Stimulated activated memory B cell treated with anti-CD40 and anti-IgM and Interleukin-4, amounts not matched to agents 10 μg/mL and 1 μg/mL and 100 μg/mL, for 72 hours (primary cell): ENCODE measurements around the gene UNC119B.

ENCODE experiments used
- ATAC-seq: fragments of 150-1000 bp; cut with Tn5 transposase; 2 replicates; pipeline ENCODE4 v1.10.0; 2021
- H3K27ac Mint-ChIP-seq: one replicate; pipeline ENCODE4 v1.8.0; 2022; ENCODE audit warnings: mild to moderate bottlenecking, mixed read lengths
- H3K27me3 Mint-ChIP-seq: one replicate; pipeline ENCODE4 v1.8.0; 2022; ENCODE audit warnings: mixed read lengths
- H3K36me3 Mint-ChIP-seq: one replicate; pipeline ENCODE4 v1.8.0; 2022; ENCODE audit warnings: mixed read lengths
- H3K4me1 Mint-ChIP-seq: one replicate; pipeline ENCODE4 v1.8.0; 2022; ENCODE audit warnings: mixed read lengths
- H3K4me3 Mint-ChIP-seq: one replicate; pipeline ENCODE4 v1.8.0; 2022; ENCODE audit warnings: mild to moderate bottlenecking, moderate library complexity, mixed read lengths
- H3K9me3 Mint-ChIP-seq: one replicate; pipeline ENCODE4 v1.8.0; 2022; ENCODE audit warnings: mixed read lengths

Gene UNC119B

DNA sequence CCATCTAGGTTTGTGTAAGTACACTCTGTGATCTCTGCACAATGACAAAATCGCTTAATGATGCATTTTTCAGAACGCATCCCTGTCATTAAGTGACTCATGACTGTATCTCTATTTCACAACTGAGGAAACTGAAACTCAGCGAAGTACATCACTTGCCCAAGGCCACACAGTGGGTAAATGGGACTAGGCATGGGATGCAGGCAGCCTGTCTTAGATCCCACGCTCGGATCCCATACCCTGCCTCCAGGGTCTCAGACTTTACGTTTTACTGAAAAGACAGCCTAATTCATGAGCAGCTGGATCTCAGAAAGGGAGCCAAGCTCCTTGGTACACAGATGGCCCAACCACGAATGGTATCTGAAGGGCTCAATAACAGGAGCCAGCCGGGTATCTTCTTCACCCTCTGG lies 25.7 kb upstream of the UNC119B start:
- Mint-ChIP-seq H3K4me1 (peaks cover 53% of the 10 kb centered on the region), H3K27me3 (no peaks in the 10 kb centered on the region), H3K4me3 (peak overlapping the region; percentile 52), H3K36me3 (no peaks in the 10 kb centered on the region), H3K27ac (peak overlapping the region; percentile 81), H3K9me3 (no peaks in the 10 kb centered on the region)
- no peak for ATAC-seq

GRCh38 chr12:120685522-120685921 lies 24.7 kb upstream of the UNC119B start:
- Mint-ChIP-seq H3K9me3 (no peaks in the 10 kb centered on the region), H3K36me3 (no peaks in the 10 kb centered on the region), H3K27me3 (no peaks in the 10 kb centered on the region), H3K27ac (peak overlapping the region; percentile 81), H3K4me3 (peak overlapping the region; percentile 80), H3K4me1 (peaks cover 46% of the 10 kb centered on the region)
- ATAC-seq: no peak

GRCh38 chr12:120686151-120686689 lies 24.0 kb upstream of the UNC119B start:
- peak overlapping the region; percentile 80 for H3K4me3 Mint-ChIP-seq
- H3K4me1 Mint-ChIP-seq: peaks cover 42% of the 10 kb centered on the region
- no peaks in the 10 kb centered on the region for H3K36me3 Mint-ChIP-seq
- H3K27me3 Mint-ChIP-seq: no peaks in the 10 kb centered on the region
- H3K9me3 Mint-ChIP-seq: no peaks in the 10 kb centered on the region
- H3K27ac Mint-ChIP-seq: peak overlapping the region; percentile 81
- ATAC-seq: peak; percentile 89

DNA sequence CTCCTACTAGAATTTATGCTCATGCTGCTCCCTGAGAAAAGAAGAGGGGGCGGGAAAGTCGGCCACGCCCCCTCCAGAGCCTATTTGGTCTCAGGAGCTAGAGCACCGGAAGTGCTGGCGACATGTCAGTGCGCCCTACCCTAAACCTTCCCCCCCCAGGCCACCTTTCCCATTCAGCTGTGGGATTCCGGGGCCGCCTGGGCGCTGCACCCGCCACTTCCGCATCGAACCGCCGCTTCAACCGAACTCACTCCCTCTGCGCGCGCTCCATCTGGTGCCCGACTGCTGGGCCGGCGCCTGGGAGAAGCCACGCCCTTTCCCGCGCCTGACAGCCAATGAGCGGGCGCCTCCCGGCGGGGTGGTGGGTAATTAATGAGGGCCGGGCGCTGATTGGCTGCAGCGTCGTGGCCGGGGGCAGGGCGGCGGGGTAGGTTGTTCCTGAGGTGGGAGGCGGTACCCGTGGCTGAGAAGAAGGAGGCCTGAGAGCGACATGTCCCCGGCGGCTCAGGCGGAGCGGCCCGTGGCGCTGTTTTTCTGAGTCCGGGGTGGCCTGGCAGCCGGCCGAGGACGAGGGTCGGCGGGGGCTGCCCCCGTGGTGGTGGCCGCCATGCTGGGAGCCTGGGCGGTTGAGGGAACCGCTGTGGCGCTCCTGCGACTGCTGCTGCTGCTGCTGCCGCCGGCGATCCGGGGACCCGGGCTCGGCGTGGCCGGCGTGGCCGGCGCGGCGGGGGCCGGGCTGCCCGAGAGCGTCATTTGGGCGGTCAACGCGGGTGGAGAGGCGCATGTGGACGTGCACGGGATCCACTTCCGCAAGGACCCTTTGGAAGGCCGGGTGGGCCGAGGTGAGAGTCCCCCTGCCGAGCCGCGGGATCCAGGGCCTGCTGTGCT lies 23.3 kb upstream of the UNC119B start, which contains the start of gene MLEC:
Gene MLEC (plus strand): TSS at position 460 of the 888 bp plus-strand sequence. CDS start 148 bp downstream, at position 608.
- peaks cover 42% of the 10 kb centered on the region for H3K4me1 Mint-ChIP-seq
- H3K9me3 Mint-ChIP-seq: no peaks in the 10 kb centered on the region
- ATAC-seq: peak; percentile 91
- peak within 1 kb of the TSS; percentile 86 for H3K4me3 Mint-ChIP-seq
- peak within 1 kb of the TSS; percentile 81 for H3K27ac Mint-ChIP-seq
- H3K27me3 Mint-ChIP-seq: no peaks in the 10 kb centered on the region
- H3K36me3 Mint-ChIP-seq: no peaks in the 10 kb centered on the region

DNA sequence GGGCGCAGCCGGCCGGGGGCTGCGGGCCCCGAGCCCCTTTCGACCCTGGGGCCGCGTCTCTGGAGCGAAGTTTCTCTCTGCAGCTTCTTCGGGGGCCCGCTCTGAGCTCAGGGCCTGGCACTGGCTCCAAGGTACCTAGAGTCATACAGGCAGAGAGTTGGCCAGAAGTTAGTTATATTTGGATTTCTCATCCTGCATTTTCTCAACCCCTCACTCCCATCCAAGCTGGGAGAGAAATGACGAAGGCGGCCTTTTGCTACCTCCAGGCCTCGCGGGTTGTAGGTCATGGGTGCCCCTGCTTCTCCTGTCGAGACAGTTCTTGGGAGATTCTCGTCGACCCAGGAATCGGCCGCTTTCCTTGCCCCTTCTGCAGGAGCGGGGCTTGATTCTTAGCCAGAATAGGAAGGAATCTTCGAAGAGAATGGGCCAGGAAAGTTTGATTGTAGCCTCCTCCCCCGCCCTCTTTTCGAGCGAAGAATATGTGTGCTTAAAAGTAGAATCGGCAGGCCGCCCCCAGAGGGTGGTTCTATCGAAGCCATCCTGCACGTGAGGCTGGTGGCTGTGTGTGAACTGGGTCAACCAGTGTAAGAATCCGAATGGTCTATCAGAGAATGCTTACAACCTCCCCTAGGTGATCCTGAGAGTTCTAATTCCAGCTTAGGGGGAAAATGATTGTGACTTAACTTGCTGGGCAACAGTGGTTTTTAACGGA lies 22.5 kb upstream of the UNC119B start:
- no peaks in the 10 kb centered on the region for H3K9me3 Mint-ChIP-seq
- peak overlapping the region; percentile 81 for H3K27ac Mint-ChIP-seq
- peaks cover 7% of the 10 kb centered on the region for H3K36me3 Mint-ChIP-seq
- no peaks in the 10 kb centered on the region for H3K27me3 Mint-ChIP-seq
- H3K4me1 Mint-ChIP-seq: peaks cover 50% of the 10 kb centered on the region
- peak overlapping the region; percentile 86 for H3K4me3 Mint-ChIP-seq
- no peak for ATAC-seq

DNA sequence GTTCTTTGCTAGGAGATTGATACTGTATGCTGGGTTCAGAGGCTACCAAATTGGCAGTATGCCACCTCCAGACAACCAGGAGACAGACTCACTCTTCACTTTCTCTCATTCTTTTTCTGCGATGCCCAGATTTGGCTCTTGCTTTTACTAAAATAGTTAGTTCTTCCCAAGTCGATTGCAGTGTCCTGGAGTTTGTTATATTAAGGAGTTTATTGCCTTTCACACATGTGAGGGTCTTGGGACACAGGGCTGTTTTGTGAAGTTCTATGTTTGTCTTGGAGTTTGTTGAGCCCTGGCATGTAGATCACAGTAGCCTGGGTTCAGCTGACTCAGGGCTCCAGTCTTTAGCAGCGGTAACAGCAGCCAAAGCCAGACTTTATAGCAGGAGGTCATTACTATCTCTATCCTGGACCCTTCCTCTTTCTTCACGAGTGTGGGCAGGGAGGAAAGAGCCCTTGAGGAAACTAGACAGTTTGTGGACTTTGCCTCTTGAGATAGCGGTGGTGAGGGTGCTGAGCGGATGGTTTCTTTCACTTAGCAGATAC lies 21.7 kb upstream of the UNC119B start:
- no peak for ATAC-seq
- Mint-ChIP-seq H3K27me3 (no peaks in the 10 kb centered on the region), H3K4me1 (peaks cover 58% of the 10 kb centered on the region), H3K4me3 (peak overlapping the region; percentile 86), H3K36me3 (peaks cover 14% of the 10 kb centered on the region), H3K27ac (peak overlapping the region; percentile 81), H3K9me3 (no peaks in the 10 kb centered on the region)

- Mint-ChIP-seq H3K27me3 (no peaks in the 10 kb centered on the region), H3K4me1 (peaks cover 53% of the 10 kb centered on the region), H3K9me3 (no peaks in the 10 kb centered on the region), H3K36me3 (peaks cover 22% of the 10 kb centered on the region), H3K27ac (no peak overlapping the region), H3K4me3 (no peak overlapping the region)
- no peak for ATAC-seq
Measured at GRCh38 chr12:120689397-120690082, 20.7 kb upstream of the UNC119B start.

GRCh38 chr12:120690083-120690450 lies 20.2 kb upstream of the UNC119B start:
- H3K4me1 Mint-ChIP-seq: peaks cover 47% of the 10 kb centered on the region
- ATAC-seq: no peak
- no peak overlapping the region for H3K27ac Mint-ChIP-seq
- no peaks in the 10 kb centered on the region for H3K27me3 Mint-ChIP-seq
- no peak overlapping the region for H3K4me3 Mint-ChIP-seq
- no peaks in the 10 kb centered on the region for H3K9me3 Mint-ChIP-seq
- peaks cover 27% of the 10 kb centered on the region for H3K36me3 Mint-ChIP-seq

DNA sequence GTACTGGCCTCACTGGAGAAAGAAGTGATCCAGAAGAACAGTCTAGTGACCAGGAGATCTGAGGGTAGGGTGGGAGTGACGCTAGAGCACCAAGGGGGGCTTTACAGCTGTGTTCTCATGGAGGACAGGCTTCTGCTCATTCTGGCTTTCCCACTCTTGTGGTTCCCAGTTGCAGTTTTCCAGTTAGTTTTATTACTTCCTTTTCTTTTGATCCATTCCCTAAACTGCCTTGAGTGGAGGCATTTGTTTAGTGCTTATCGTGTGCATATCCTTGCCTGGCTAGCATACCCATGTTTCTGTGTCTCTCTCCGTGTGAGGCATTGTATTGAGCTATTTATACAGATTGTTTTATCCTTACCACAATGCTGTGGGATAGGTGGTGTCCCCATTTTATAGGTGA lies 19.3 kb upstream of the UNC119B start:
- Mint-ChIP-seq H3K36me3 (peaks cover 35% of the 10 kb centered on the region), H3K4me1 (peaks cover 38% of the 10 kb centered on the region), H3K27ac (no peak overlapping the region), H3K9me3 (no peaks in the 10 kb centered on the region), H3K4me3 (no peak overlapping the region), H3K27me3 (no peaks in the 10 kb centered on the region)
- ATAC-seq: no peak

DNA sequence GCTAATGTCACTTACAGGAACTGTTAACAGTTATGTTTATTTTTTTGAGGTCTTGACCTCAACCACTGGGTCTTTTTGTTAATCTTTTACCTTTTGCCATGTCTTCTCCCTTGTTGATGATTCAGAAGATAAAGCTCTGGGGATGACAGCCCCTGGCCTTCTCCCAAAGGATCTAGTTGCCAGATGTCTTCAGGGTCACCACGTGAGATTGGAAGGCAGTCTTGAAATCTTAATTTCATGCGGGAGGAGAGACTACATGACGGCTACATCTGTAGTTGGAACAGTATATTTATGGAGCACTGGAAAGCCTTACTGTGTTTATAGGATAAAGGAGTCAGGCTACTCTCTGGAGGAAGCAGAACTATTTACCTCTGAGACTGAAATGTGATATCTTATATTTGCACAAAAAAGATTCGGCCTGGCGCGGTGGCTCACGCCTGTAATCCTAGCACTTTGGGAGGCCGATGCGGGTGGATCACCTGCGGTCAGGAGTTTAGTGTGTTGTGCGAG lies 17.7 kb upstream of the UNC119B start:
- Mint-ChIP-seq H3K4me3 (no peak overlapping the region), H3K36me3 (peaks cover 51% of the 10 kb centered on the region), H3K27me3 (no peaks in the 10 kb centered on the region), H3K9me3 (no peaks in the 10 kb centered on the region), H3K4me1 (peaks cover 37% of the 10 kb centered on the region), H3K27ac (no peak overlapping the region)
- no peak for ATAC-seq

- Mint-ChIP-seq H3K9me3 (no peaks in the 10 kb centered on the region), H3K27ac (no peak overlapping the region), H3K4me1 (peaks cover 28% of the 10 kb centered on the region), H3K27me3 (no peaks in the 10 kb centered on the region), H3K4me3 (no peak overlapping the region), H3K36me3 (peaks cover 61% of the 10 kb centered on the region)
- ATAC-seq: no peak
Measured at GRCh38 chr12:120693848-120694247, 16.4 kb upstream of the UNC119B start.

- no peak for ATAC-seq
- Mint-ChIP-seq H3K27me3 (no peaks in the 10 kb centered on the region), H3K36me3 (peaks cover 84% of the 10 kb centered on the region), H3K27ac (no peak overlapping the region), H3K4me1 (peaks cover 21% of the 10 kb centered on the region), H3K9me3 (no peaks in the 10 kb centered on the region), H3K4me3 (no peak overlapping the region)
Measured at GRCh38 chr12:120696626-120697025, 13.6 kb upstream of the UNC119B start.

DNA sequence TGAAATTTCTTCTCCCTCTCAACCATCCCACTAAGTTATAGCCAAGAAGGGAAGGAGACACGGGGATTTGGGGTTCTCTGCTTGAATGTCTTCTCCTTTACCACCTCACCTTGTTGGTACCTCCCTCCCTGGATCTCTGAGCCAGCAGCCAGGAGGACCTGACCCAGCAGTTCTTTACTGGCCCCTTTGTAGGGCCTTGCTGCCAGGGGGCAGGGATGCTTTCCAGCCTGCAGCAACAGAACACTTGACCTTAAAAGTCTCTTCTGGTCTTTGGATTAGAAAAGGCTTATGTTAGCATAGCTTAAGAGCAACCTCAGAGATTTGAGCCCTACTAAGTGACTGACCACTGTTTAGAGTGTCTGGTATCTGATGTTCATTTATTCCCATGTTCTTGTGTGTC lies 12.9 kb upstream of the UNC119B start:
- no peak for ATAC-seq
- Mint-ChIP-seq H3K36me3 (peaks cover 87% of the 10 kb centered on the region), H3K9me3 (no peaks in the 10 kb centered on the region), H3K4me3 (no peak overlapping the region), H3K27ac (no peak overlapping the region), H3K4me1 (peaks cover 17% of the 10 kb centered on the region), H3K27me3 (no peaks in the 10 kb centered on the region)

DNA sequence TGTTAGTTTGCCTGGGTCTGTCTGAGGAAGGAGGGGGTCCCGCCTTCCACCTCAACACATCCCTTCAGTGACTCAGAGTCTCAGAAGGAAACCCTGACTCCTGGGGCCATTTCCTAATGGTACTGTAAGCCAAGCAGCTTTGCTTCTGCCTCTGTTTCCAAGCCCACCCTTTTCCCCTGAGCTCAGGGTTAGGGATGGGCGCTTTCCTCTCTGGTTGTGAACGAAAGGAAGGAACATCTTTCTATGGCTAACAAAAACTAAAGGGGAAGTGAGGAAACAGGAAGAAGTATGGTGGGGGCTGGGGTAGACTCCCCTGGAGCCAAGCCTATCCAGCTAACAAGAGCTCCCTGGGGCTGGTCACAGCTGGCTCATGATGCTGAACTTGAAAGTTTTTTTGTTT lies 11.6 kb upstream of the UNC119B start:
- no peak for ATAC-seq

DNA sequence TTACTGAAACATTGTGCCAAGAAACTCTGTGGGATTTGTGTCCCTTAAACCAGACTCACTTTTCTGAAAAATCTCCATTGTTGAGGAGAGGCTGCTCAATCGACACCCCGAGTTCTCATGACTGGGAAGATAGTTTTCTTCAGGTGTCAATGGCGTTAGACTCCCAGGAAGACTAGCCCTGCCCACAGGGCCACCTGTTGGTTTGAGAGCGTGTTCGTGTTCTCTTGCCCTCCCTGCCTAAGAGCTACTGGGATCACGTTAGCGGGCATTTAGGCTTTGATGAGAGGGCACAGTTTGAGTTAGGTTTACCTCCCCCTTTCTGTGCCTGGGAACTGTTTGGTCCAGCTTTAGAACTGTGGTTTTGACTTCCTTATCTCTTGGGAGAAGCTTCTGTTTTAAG lies 10.7 kb upstream of the UNC119B start:
- no peaks in the 10 kb centered on the region for H3K9me3 Mint-ChIP-seq
- no peak overlapping the region for H3K27ac Mint-ChIP-seq
- H3K4me1 Mint-ChIP-seq: peaks cover 6% of the 10 kb centered on the region
- ATAC-seq: no peak
- H3K27me3 Mint-ChIP-seq: no peaks in the 10 kb centered on the region
- no peak overlapping the region for H3K4me3 Mint-ChIP-seq
- H3K36me3 Mint-ChIP-seq: peaks cover 74% of the 10 kb centered on the region

More for the DNA sequence above, 11.6 kb upstream of the UNC119B start:
- H3K27ac Mint-ChIP-seq: no peak overlapping the region
- no peak overlapping the region for H3K4me3 Mint-ChIP-seq
- H3K9me3 Mint-ChIP-seq: no peaks in the 10 kb centered on the region
- H3K27me3 Mint-ChIP-seq: no peaks in the 10 kb centered on the region
- peaks cover 6% of the 10 kb centered on the region for H3K4me1 Mint-ChIP-seq
- H3K36me3 Mint-ChIP-seq: peaks cover 82% of the 10 kb centered on the region
